ENCODE data around the gene MTARC2. TPM values are rescaled to one million over a fixed set of nuclear protein-coding genes. Genes with fewer than 3 reads are reported as not detected.

The MTARC2 gene
- total and polyA plus RNA-seq, 5 donors from 2014 or later: not detected

DNA sequence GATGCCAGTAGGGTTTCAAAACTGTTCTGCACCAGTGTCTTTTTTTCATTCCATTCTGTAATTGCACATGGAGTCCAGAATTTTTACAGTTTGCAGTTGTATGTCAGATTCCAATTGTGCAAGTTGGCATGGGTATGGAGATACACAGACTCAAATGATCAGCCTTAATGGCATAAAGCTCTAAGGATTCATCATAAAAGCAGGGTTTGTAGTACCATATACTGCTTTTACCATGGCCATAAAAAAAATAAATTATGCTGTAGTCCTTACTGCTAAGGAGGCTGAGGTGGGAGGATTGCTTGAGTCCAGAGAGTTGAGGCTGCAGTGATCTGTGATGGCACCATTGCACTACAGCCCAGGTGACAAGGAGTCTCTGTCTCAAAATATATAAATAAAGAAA lies 48.9 kb downstream of the MTARC2 start:
- no peaks in the 10 kb centered on the region for H3K27me3 ChIP-seq (ENCODE audit: control insufficient read depth, insufficient read depth, low read length)
- no peaks in the 10 kb centered on the region for H3K4me1 ChIP-seq (ENCODE audit: control insufficient read depth, insufficient read depth, low read length, poor library complexity, severe bottlenecking)
- Mint-ChIP-seq H3K9me3 (no peaks in the 10 kb centered on the region), H3K27me3 (peaks cover 4% of the 10 kb centered on the region), H3K36me3 (no peaks in the 10 kb centered on the region), H3K4me1 (no peaks in the 10 kb centered on the region), H3K4me3 (no peak overlapping the region), H3K27ac (no peak overlapping the region)
- H3K36me3 ChIP-seq (ENCODE audit: control insufficient read depth, insufficient read depth, low read length): no peaks in the 10 kb centered on the region
- ATAC-seq (ENCODE audit: low read depth in 2 of 2) (no peak), DNase-seq (no peak)
- no peak overlapping the region for H3K27ac ChIP-seq (ENCODE audit: insufficient read depth, low read length, poor library complexity, severe bottlenecking)
- no peaks in the 10 kb centered on the region for H3K9me3 ChIP-seq (ENCODE audit: control insufficient read depth in 2 of 2, low read length in 2 of 2)
- no peak overlapping the region for H3K4me3 ChIP-seq (ENCODE audit: low read depth, low read length)

DNA sequence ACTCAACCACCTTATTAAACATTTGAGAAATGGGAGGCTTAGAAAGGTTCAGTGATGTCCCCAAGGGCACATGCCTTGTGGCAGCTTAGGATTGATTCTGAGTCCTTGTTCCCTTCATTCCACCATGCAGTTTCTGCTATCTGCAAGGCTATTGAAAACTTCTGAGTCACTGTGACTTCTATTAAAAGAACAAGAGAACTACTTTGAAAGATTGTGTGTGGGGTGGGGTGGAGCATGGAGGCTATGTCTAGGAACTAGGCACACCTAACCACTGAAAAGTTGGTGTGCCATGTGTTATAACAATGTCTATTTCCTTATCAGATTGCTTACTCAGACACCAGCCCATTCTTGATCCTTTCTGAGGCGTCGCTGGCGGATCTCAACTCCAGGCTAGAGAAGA lies 49.4 kb downstream of the MTARC2 start:
- Mint-ChIP-seq H3K9me3 (no peaks in the 10 kb centered on the region), H3K4me1 (no peaks in the 10 kb centered on the region), H3K27ac (no peak overlapping the region), H3K4me3 (no peak overlapping the region), H3K36me3 (no peaks in the 10 kb centered on the region), H3K27me3 (peaks cover 4% of the 10 kb centered on the region)
- Histone ChIP-seq H3K36me3 (ENCODE audit: control insufficient read depth, insufficient read depth, low read length) (no peaks in the 10 kb centered on the region), H3K27me3 (ENCODE audit: control insufficient read depth, insufficient read depth, low read length) (no peaks in the 10 kb centered on the region), H3K4me1 (ENCODE audit: control insufficient read depth, insufficient read depth, low read length, poor library complexity, severe bottlenecking) (no peaks in the 10 kb centered on the region), H3K27ac (ENCODE audit: insufficient read depth, low read length, poor library complexity, severe bottlenecking) (no peak overlapping the region), H3K4me3 (ENCODE audit: low read depth, low read length) (no peak overlapping the region), H3K9me3 (ENCODE audit: control insufficient read depth in 2 of 2, low read length in 2 of 2) (no peaks in the 10 kb centered on the region)
- DNase-seq: no peak
- ATAC-seq (ENCODE audit: low read depth in 2 of 2): no peak

DNA sequence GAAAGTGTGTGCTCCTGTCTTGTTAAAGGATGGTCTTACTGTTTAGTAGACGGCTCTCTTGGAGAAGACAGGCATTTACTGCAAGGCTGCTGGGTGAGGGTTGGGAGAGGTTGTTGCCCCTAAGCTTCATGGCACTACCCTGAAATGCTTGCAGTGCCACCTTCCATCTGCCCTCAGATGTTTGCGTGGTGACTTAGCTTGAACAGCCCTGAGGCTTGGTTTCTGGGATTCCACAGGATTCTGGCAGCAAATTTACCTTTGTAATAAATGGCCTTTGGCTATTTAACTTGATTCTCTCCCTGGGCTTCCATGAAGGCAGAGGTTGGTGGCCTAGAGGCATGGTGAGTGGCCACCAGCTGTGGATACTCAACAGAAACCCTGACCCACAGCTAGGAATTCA lies 50.2 kb downstream of the MTARC2 start:
- H3K9me3 ChIP-seq (ENCODE audit: control insufficient read depth in 2 of 2, low read length in 2 of 2): no peaks in the 10 kb centered on the region
- H3K36me3 ChIP-seq (ENCODE audit: control insufficient read depth, insufficient read depth, low read length): no peaks in the 10 kb centered on the region
- DNase-seq (no peak), ATAC-seq (ENCODE audit: low read depth in 2 of 2) (no peak)
- H3K4me3 ChIP-seq (ENCODE audit: low read depth, low read length): no peak overlapping the region
- H3K9me3 Mint-ChIP-seq: no peaks in the 10 kb centered on the region
- H3K36me3 Mint-ChIP-seq: no peaks in the 10 kb centered on the region
- H3K27me3 ChIP-seq (ENCODE audit: control insufficient read depth, insufficient read depth, low read length): no peaks in the 10 kb centered on the region
- peaks cover 4% of the 10 kb centered on the region for H3K27me3 Mint-ChIP-seq
- no peaks in the 10 kb centered on the region for H3K4me1 Mint-ChIP-seq
- H3K4me1 ChIP-seq (ENCODE audit: control insufficient read depth, insufficient read depth, low read length, poor library complexity, severe bottlenecking): no peaks in the 10 kb centered on the region
- H3K4me3 Mint-ChIP-seq: no peak overlapping the region
- H3K27ac ChIP-seq (ENCODE audit: insufficient read depth, low read length, poor library complexity, severe bottlenecking): no peak overlapping the region
- no peak overlapping the region for H3K27ac Mint-ChIP-seq

DNA sequence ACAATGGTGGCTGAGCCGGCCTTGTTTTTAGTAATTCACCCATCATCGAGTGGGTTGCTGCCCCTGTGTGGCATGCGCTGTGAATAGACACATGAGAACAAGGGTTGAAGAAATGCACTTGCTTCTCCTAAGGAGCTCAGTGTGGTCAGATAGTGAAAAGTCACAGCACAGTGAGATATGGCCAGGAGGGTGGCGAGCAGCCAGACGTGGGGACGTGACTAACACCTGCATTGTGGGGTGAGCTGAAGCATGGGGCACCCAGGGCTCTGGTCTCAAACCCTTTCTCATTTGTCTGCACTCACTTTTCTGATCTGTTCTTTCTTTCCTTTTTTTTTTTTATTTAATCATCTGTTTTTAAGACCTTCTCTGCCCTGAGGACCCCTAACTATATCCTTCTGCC lies 52.1 kb downstream of the MTARC2 start:
- Histone ChIP-seq H3K4me3 (ENCODE audit: low read depth, low read length) (no peak overlapping the region), H3K9me3 (ENCODE audit: control insufficient read depth in 2 of 2, low read length in 2 of 2) (no peaks in the 10 kb centered on the region), H3K4me1 (ENCODE audit: control insufficient read depth, insufficient read depth, low read length, poor library complexity, severe bottlenecking) (no peaks in the 10 kb centered on the region), H3K27me3 (ENCODE audit: control insufficient read depth, insufficient read depth, low read length) (no peaks in the 10 kb centered on the region), H3K36me3 (ENCODE audit: control insufficient read depth, insufficient read depth, low read length) (no peaks in the 10 kb centered on the region), H3K27ac (ENCODE audit: insufficient read depth, low read length, poor library complexity, severe bottlenecking) (no peak overlapping the region)
- Mint-ChIP-seq H3K27ac (no peak overlapping the region), H3K4me1 (no peaks in the 10 kb centered on the region), H3K36me3 (no peaks in the 10 kb centered on the region), H3K4me3 (no peak overlapping the region), H3K27me3 (peaks cover 4% of the 10 kb centered on the region), H3K9me3 (no peaks in the 10 kb centered on the region)
- no peak for ATAC-seq (ENCODE audit: low read depth in 2 of 2)
- no peak for DNase-seq

DNA sequence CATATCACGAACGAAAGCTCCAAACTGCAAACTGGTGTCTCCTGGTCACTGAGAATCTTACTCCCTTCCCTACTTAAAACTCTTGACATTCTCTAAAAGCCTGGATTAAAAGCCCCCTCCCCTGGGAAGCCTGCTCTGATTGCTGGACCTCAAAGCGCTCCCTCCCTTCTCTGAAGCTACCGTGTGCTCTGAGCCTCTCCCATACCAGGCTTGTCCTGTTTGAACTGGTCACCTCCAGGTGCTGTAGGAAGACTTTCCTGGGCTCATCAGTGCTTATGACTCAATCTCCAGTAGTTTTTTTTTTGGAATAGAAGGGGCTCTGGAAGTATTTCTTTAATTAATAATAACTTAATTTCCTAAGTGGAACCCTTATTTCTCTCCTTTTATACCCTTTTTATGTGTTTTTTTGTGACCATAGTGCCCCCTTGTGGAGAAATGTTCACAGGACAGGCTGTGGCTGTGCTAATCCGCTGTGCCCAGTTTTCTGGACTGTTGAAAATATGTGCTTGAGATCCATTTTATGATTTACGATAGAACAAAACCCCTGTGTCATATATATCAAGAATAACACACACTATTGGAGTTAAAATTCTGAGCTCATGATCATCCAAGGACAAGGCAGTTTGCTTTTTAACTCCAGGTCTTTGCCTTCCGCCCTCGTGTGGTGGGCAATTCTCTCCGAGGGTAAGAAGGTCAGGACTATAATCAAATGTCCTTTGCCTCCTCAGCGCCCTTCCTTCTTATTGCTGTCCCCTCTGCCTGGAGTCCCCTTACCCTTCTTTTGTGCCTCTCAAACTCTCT lies 55.5 kb downstream of the MTARC2 start:
- Histone ChIP-seq H3K9me3 (ENCODE audit: control insufficient read depth in 2 of 2, low read length in 2 of 2) (no peaks in the 10 kb centered on the region), H3K36me3 (ENCODE audit: control insufficient read depth, insufficient read depth, low read length) (no peaks in the 10 kb centered on the region), H3K27ac (ENCODE audit: insufficient read depth, low read length, poor library complexity, severe bottlenecking) (no peak overlapping the region), H3K4me1 (ENCODE audit: control insufficient read depth, insufficient read depth, low read length, poor library complexity, severe bottlenecking) (no peaks in the 10 kb centered on the region), H3K27me3 (ENCODE audit: control insufficient read depth, insufficient read depth, low read length) (no peaks in the 10 kb centered on the region), H3K4me3 (ENCODE audit: low read depth, low read length) (no peak overlapping the region)
- DNase-seq (peak in 1 of 3 donors; percentile 26), ATAC-seq (ENCODE audit: low read depth in 2 of 2) (no peak)
- no peak overlapping the region for H3K4me3 Mint-ChIP-seq
- H3K27me3 Mint-ChIP-seq: peaks cover 4% of the 10 kb centered on the region
- H3K4me1 Mint-ChIP-seq: no peaks in the 10 kb centered on the region
- peaks cover 0 to 1% (median 0%) of the 10 kb centered on the region in 7 donors for H3K9me3 Mint-ChIP-seq
- no peaks in the 10 kb centered on the region for H3K36me3 Mint-ChIP-seq
- no peak overlapping the region for H3K27ac Mint-ChIP-seq

DNA sequence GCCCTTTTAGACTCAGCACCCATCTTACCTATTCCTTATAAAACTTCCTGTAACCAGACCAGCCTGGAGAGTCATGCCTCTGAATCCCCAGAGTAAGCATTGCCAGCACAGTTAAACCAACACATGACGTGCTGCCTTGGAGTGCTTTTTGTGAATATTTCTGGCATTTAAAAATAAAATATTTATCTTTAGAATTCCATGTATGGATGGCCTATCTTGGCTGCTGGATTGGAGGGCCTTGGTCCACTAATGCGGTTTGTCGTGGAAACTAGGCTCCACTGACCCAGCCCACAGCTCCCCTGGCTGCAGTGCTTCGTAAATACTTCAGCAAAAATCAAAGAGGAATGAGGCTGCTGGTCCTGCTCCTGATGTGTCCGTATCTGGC lies 56.1 kb downstream of the MTARC2 start:
- no peak overlapping the region for H3K4me3 Mint-ChIP-seq
- Histone ChIP-seq H3K36me3 (ENCODE audit: control insufficient read depth, insufficient read depth, low read length) (no peaks in the 10 kb centered on the region), H3K9me3 (ENCODE audit: control insufficient read depth in 2 of 2, low read length in 2 of 2) (no peaks in the 10 kb centered on the region), H3K27ac (ENCODE audit: insufficient read depth, low read length, poor library complexity, severe bottlenecking) (no peak overlapping the region), H3K4me1 (ENCODE audit: control insufficient read depth, insufficient read depth, low read length, poor library complexity, severe bottlenecking) (no peaks in the 10 kb centered on the region), H3K4me3 (ENCODE audit: low read depth, low read length) (no peak overlapping the region), H3K27me3 (ENCODE audit: control insufficient read depth, insufficient read depth, low read length) (no peaks in the 10 kb centered on the region)
- no peak overlapping the region for H3K27ac Mint-ChIP-seq
- ATAC-seq (ENCODE audit: low read depth in 2 of 2) (no peak), DNase-seq (no peak)
- no peaks in the 10 kb centered on the region for H3K4me1 Mint-ChIP-seq
- peaks cover 4% of the 10 kb centered on the region for H3K27me3 Mint-ChIP-seq
- H3K36me3 Mint-ChIP-seq: no peaks in the 10 kb centered on the region
- peaks cover 0 to 1% (median 0%) of the 10 kb centered on the region in 7 donors for H3K9me3 Mint-ChIP-seq

DNA sequence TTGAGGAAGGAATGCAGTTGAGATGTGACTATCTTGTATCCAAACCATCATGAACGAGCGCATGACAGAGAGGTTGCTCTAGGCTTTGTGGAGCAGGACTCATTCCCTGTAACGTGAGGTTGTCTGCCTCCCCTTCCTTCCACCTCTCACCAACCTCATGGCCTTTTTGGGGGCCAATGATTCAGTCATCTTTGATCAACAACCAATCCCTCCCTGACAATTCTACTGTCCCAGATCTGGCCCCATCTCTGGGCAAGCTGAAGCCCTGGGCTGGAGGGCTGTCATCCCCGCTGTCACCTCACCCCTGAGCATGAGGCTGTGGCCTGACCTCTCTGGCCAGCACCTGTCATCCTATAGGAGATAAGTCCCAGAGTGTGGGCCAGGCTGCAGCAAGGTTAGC lies 58.3 kb downstream of the MTARC2 start:
- Mint-ChIP-seq H3K27me3 (no peaks in the 10 kb centered on the region), H3K4me3 (no peak overlapping the region)

DNA sequence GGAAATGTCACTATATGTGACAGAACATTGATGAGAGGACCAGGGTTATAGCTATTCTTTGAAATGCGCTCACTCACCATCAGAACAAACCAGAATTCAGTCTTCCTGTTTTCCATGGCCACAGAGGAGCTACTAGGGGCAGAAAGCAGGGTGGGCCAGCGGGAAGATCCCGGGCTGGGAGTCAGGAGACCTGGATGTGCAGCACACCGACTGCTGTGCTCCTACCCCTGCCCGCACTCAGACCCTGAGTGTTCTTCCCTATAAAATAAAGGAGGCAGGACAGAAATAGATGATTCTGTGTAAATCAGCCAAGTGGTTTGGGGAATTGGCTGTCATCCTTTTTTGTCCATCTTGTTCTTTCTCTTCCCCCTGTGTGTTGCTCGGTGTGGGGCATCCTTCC lies 59.6 kb downstream of the MTARC2 start:
- Histone ChIP-seq H3K27me3 (ENCODE audit: control insufficient read depth, insufficient read depth, low read length) (no peaks in the 10 kb centered on the region), H3K9me3 (ENCODE audit: control insufficient read depth in 2 of 2, low read length in 2 of 2) (no peaks in the 10 kb centered on the region), H3K36me3 (ENCODE audit: control insufficient read depth, insufficient read depth, low read length) (no peaks in the 10 kb centered on the region), H3K4me3 (ENCODE audit: low read depth, low read length) (no peak overlapping the region), H3K27ac (ENCODE audit: insufficient read depth, low read length, poor library complexity, severe bottlenecking) (no peak overlapping the region), H3K4me1 (ENCODE audit: control insufficient read depth, insufficient read depth, low read length, poor library complexity, severe bottlenecking) (peaks cover 5% of the 10 kb centered on the region)
- Mint-ChIP-seq H3K9me3 (peaks cover 0 to 1% (median 0%) of the 10 kb centered on the region in 7 donors), H3K27ac (no peak overlapping the region), H3K4me1 (peaks cover 0 to 8% (median 3%) of the 10 kb centered on the region in 4 donors), H3K27me3 (no peaks in the 10 kb centered on the region), H3K4me3 (no peak overlapping the region), H3K36me3 (no peaks in the 10 kb centered on the region)
- no peak for ATAC-seq (ENCODE audit: low read depth in 2 of 2)
- DNase-seq: no peak

More for the DNA sequence above, 58.3 kb downstream of the MTARC2 start:
- Mint-ChIP-seq H3K4me1 (peaks cover 0 to 8% (median 3%) of the 10 kb centered on the region in 4 donors), H3K36me3 (no peaks in the 10 kb centered on the region), H3K9me3 (peaks cover 0 to 1% (median 0%) of the 10 kb centered on the region in 7 donors), H3K27ac (no peak overlapping the region)
- H3K36me3 ChIP-seq (ENCODE audit: control insufficient read depth, insufficient read depth, low read length): no peaks in the 10 kb centered on the region
- no peaks in the 10 kb centered on the region for H3K9me3 ChIP-seq (ENCODE audit: control insufficient read depth in 2 of 2, low read length in 2 of 2)
- ATAC-seq (ENCODE audit: low read depth in 2 of 2): no peak
- peaks cover 5% of the 10 kb centered on the region for H3K4me1 ChIP-seq (ENCODE audit: control insufficient read depth, insufficient read depth, low read length, poor library complexity, severe bottlenecking)
- H3K4me3 ChIP-seq (ENCODE audit: low read depth, low read length): no peak overlapping the region
- DNase-seq: no peak
- H3K27me3 ChIP-seq (ENCODE audit: control insufficient read depth, insufficient read depth, low read length): no peaks in the 10 kb centered on the region
- H3K27ac ChIP-seq (ENCODE audit: insufficient read depth, low read length, poor library complexity, severe bottlenecking): no peak overlapping the region

Measured in CD4-positive, CD25-positive, alpha-beta regulatory T cell (primary cell).